ENCODE data around the gene UBE2J2.

Gene UBE2J2

DNA sequence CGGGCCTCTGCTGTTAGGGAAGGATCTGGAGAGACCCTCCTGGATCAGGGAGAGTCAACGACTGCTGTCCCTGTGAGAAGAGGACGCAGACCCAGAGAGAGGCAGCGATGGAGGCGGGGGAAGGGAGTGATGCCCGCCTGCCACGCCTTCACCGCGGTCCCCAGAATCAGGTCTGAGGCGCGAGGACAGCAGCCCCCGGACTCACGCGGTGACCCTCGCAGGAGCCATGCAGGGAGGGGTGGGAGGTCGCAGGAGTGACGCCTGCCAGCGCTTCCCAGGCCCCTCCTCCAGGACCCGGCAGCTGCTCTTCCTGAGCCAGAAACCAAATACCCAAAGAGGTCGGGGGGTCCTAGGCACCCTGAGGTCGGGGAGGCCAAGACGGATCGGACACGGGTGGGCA, 53.5 kb downstream of the UBE2J2 start:
- ChIA-PET POLR2A (no interaction called here), CTCF (no interaction called here)
- H3K9me3 ChIP-seq (ENCODE audit: control extremely low read depth in 1 of 5, control insufficient read depth in 4 of 5, insufficient read depth in 2 of 5, low read depth in 1 of 5, low read length in 4 of 5) = no peaks in the 10 kb centered on the region
- WGBS (ENCODE audit: insufficient coverage) = 97% methylated on average over 24 of the region's 24 CpGs
- H3K36me3 ChIP-seq (ENCODE audit: control insufficient read depth in 4 of 4, insufficient read depth in 4 of 4, low read length in 3 of 4) = peaks cover 7 to 94% (median 60%) of the 10 kb centered on the region in 4 experiments
- H3K4me1 ChIP-seq (ENCODE audit: control extremely low read depth in 1 of 4, control insufficient read depth in 4 of 4, insufficient read depth in 4 of 4, low read length in 3 of 4) = peaks cover 0 to 4% (median 3%) of the 10 kb centered on the region in 4 experiments
- H3K27ac ChIP-seq (ENCODE audit: insufficient read depth in 1 of 2, low read depth in 1 of 2, low read length in 2 of 2, poor library complexity in 1 of 2, severe bottlenecking in 2 of 2) = no peak overlapping the region
- no peak overlapping the region for H3K4me3 ChIP-seq (ENCODE audit: control insufficient read depth in 1 of 7, extremely low read depth in 1 of 7, insufficient read depth in 4 of 7, low read depth in 2 of 7, low read length in 6 of 7)
- DNase-seq = no peak
- no peaks in the 10 kb centered on the region for H3K27me3 ChIP-seq (replicated peaks in 2 of 5; ENCODE audit: control insufficient read depth in 4 of 5, insufficient read depth in 5 of 5, low read length in 4 of 5)

GRCh38 chr1:1219341-1219740, 54.3 kb downstream of the UBE2J2 start:
- Histone ChIP-seq H3K27ac (ENCODE audit: insufficient read depth in 1 of 2, low read depth in 1 of 2, low read length in 2 of 2, poor library complexity in 1 of 2, severe bottlenecking in 2 of 2) (no peak overlapping the region), H3K36me3 (ENCODE audit: control insufficient read depth in 4 of 4, insufficient read depth in 4 of 4, low read length in 3 of 4) (peaks cover 7 to 87% (median 52%) of the 10 kb centered on the region in 4 experiments), H3K27me3 (replicated peaks in 2 of 5; ENCODE audit: control insufficient read depth in 4 of 5, insufficient read depth in 5 of 5, low read length in 4 of 5) (no peaks in the 10 kb centered on the region), H3K4me3 (ENCODE audit: control insufficient read depth in 1 of 7, extremely low read depth in 1 of 7, insufficient read depth in 4 of 7, low read depth in 2 of 7, low read length in 6 of 7) (no peak overlapping the region), H3K9me3 (ENCODE audit: control extremely low read depth in 1 of 5, control insufficient read depth in 4 of 5, insufficient read depth in 2 of 5, low read depth in 1 of 5, low read length in 4 of 5) (no peaks in the 10 kb centered on the region), H3K4me1 (ENCODE audit: control extremely low read depth in 1 of 4, control insufficient read depth in 4 of 4, insufficient read depth in 4 of 4, low read length in 3 of 4) (peaks cover 0 to 12% (median 11%) of the 10 kb centered on the region in 4 experiments)
- no peak for DNase-seq
- CTCF ChIA-PET = no interaction called here
- over 99% methylated on average over 20 of the region's 20 CpGs for WGBS (ENCODE audit: insufficient coverage)
- POLR2A ChIA-PET = interaction anchor here (1.5 kb wide), 1 partner anchor 12 kb away, joined by 4 read pairs; no protein-coding TSS in a partner anchor

GRCh38 chr1:1218524-1219200, 55.0 kb downstream of the UBE2J2 start:
- H3K27me3 ChIP-seq (replicated peaks in 2 of 5; ENCODE audit: control insufficient read depth in 4 of 5, insufficient read depth in 5 of 5, low read length in 4 of 5) = no peaks in the 10 kb centered on the region
- no peak overlapping the region for H3K4me3 ChIP-seq (ENCODE audit: control insufficient read depth in 1 of 7, extremely low read depth in 1 of 7, insufficient read depth in 4 of 7, low read depth in 2 of 7, low read length in 6 of 7)
- DNase-seq = no peak
- CTCF ChIA-PET = no interaction called here
- peaks cover 7 to 81% (median 50%) of the 10 kb centered on the region in 4 experiments for H3K36me3 ChIP-seq (ENCODE audit: control insufficient read depth in 4 of 4, insufficient read depth in 4 of 4, low read length in 3 of 4)
- 98% methylated on average over 33 of the region's 36 CpGs for WGBS (ENCODE audit: insufficient coverage)
- no peaks in the 10 kb centered on the region for H3K9me3 ChIP-seq (ENCODE audit: control extremely low read depth in 1 of 5, control insufficient read depth in 4 of 5, insufficient read depth in 2 of 5, low read depth in 1 of 5, low read length in 4 of 5)
- H3K27ac ChIP-seq (ENCODE audit: insufficient read depth in 1 of 2, low read depth in 1 of 2, low read length in 2 of 2, poor library complexity in 1 of 2, severe bottlenecking in 2 of 2) = no peak overlapping the region
- peaks cover 0 to 19% (median 18%) of the 10 kb centered on the region in 4 experiments for H3K4me1 ChIP-seq (ENCODE audit: control extremely low read depth in 1 of 4, control insufficient read depth in 4 of 4, insufficient read depth in 4 of 4, low read length in 3 of 4)
- POLR2A ChIA-PET = interaction anchor here (1.5 kb wide), 1 partner anchor 12 kb away, joined by 4 read pairs; no protein-coding TSS in a partner anchor

DNA sequence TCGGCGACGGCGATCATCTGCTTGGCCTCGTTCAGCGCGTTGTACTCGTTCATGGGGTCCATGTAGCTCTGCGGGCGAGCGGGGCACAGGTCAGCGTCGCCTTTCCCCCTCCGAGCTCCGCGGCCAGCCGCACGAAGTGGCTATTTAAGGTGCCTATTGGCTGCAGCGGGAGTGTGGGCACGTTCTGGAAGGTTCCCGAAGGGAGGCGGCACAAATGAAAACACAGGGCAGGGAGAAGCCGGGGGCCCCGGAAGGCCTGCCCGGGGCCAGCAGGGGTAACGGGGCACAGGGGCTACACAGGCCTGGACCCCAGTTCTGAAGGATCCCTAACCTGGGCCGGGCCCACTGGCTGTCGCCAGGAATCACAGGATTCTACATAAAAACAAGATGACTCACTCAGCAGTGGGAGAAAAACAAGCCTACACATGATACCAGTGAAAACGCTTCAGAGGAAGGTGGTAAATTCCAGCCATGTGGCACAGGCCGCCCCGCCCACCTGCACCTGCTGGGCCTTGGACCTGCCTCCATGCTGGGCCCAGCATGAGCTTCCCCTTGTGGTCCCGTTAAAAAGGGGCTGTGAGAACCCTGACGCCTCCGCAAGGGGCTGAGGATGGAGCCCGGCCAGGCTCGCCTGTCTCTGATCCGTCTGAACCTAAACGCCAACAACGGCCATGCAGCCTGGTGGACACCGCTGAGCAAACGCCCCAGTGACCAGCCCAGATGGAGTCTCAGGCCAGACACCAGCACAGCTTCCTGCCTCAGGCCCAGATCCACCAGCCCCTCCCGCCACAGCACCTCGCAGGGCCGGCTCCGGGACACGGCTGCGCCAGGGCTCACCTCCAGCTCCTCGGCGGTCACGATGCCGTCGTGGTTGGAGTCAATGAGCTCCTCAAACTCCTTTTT, 55.8 kb downstream of the UBE2J2 start:
- peaks cover 4 to 74% (median 45%) of the 10 kb centered on the region in 4 experiments for H3K36me3 ChIP-seq (ENCODE audit: control insufficient read depth in 4 of 4, insufficient read depth in 4 of 4, low read length in 3 of 4)
- ChIA-PET POLR2A (interaction anchor here (1.2 to 1.5 kb wide), 2 partner anchors 9 to 13 kb away, joined by 4 to 5 read pairs; no protein-coding TSS in a partner anchor), CTCF (interaction anchor here (1.1 kb wide), 1 partner anchor 11 kb away, joined by 3 read pairs; no protein-coding TSS in a partner anchor)
- H3K27me3 ChIP-seq (replicated peaks in 2 of 5; ENCODE audit: control insufficient read depth in 4 of 5, insufficient read depth in 5 of 5, low read length in 4 of 5) = no peaks in the 10 kb centered on the region
- H3K4me3 ChIP-seq (ENCODE audit: control insufficient read depth in 1 of 7, extremely low read depth in 1 of 7, insufficient read depth in 4 of 7, low read depth in 2 of 7, low read length in 6 of 7) = no peak overlapping the region
- H3K9me3 ChIP-seq (ENCODE audit: control extremely low read depth in 1 of 5, control insufficient read depth in 4 of 5, insufficient read depth in 2 of 5, low read depth in 1 of 5, low read length in 4 of 5) = no peaks in the 10 kb centered on the region
- H3K4me1 ChIP-seq (ENCODE audit: control extremely low read depth in 1 of 4, control insufficient read depth in 4 of 4, insufficient read depth in 4 of 4, low read length in 3 of 4) = peaks cover 0 to 27% (median 26%) of the 10 kb centered on the region in 4 experiments
- no peak for DNase-seq
- no peak overlapping the region for H3K27ac ChIP-seq (ENCODE audit: insufficient read depth in 1 of 2, low read depth in 1 of 2, low read length in 2 of 2, poor library complexity in 1 of 2, severe bottlenecking in 2 of 2)
- 96% methylated on average over 45 of the region's 52 CpGs for WGBS (ENCODE audit: insufficient coverage)

GRCh38 chr1:1216770-1217620, 56.7 kb downstream of the UBE2J2 start:
- POLR2A ChIA-PET = interaction anchor here (1.2 kb wide), 1 partner anchor 10 kb away, joined by 5 read pairs; no protein-coding TSS in a partner anchor
- DNase-seq = no peak
- H3K9me3 ChIP-seq (ENCODE audit: control extremely low read depth in 1 of 5, control insufficient read depth in 4 of 5, insufficient read depth in 2 of 5, low read depth in 1 of 5, low read length in 4 of 5) = no peaks in the 10 kb centered on the region
- peaks cover 2 to 66% (median 37%) of the 10 kb centered on the region in 4 experiments for H3K36me3 ChIP-seq (ENCODE audit: control insufficient read depth in 4 of 4, insufficient read depth in 4 of 4, low read length in 3 of 4)
- H3K4me1 ChIP-seq (ENCODE audit: control extremely low read depth in 1 of 4, control insufficient read depth in 4 of 4, insufficient read depth in 4 of 4, low read length in 3 of 4) = peaks cover 0 to 35% (median 34%) of the 10 kb centered on the region in 4 experiments
- no peak overlapping the region for H3K4me3 ChIP-seq (ENCODE audit: control insufficient read depth in 1 of 7, extremely low read depth in 1 of 7, insufficient read depth in 4 of 7, low read depth in 2 of 7, low read length in 6 of 7)
- 96% methylated on average over 66 of the region's 74 CpGs for WGBS (ENCODE audit: insufficient coverage)
- H3K27ac ChIP-seq (ENCODE audit: insufficient read depth in 1 of 2, low read depth in 1 of 2, low read length in 2 of 2, poor library complexity in 1 of 2, severe bottlenecking in 2 of 2) = no peak overlapping the region
- CTCF ChIA-PET = interaction anchor here (0.7 to 1.6 kb wide), 3 partner anchors 12 to 96 kb away, joined by 3 to 4 read pairs (median 3); no protein-coding TSS in a partner anchor
- H3K27me3 ChIP-seq (replicated peaks in 2 of 5; ENCODE audit: control insufficient read depth in 4 of 5, insufficient read depth in 5 of 5, low read length in 4 of 5) = no peaks in the 10 kb centered on the region

GRCh38 chr1:1215881-1216605, 57.6 kb downstream of the UBE2J2 start:
- ChIA-PET POLR2A (interaction anchor here (1.0 kb wide), 1 partner anchor 79 kb away, joined by 3 read pairs; no protein-coding TSS in a partner anchor), CTCF (interaction anchor here (1.0 to 1.7 kb wide), 6 partner anchors 9 to 96 kb away, joined by 3 to 6 read pairs (median 4); no protein-coding TSS in a partner anchor)
- Histone ChIP-seq H3K36me3 (ENCODE audit: control insufficient read depth in 4 of 4, insufficient read depth in 4 of 4, low read length in 3 of 4) (peaks cover 2 to 57% (median 33%) of the 10 kb centered on the region in 4 experiments), H3K4me3 (ENCODE audit: control insufficient read depth in 1 of 7, extremely low read depth in 1 of 7, insufficient read depth in 4 of 7, low read depth in 2 of 7, low read length in 6 of 7) (no peak overlapping the region), H3K9me3 (ENCODE audit: control extremely low read depth in 1 of 5, control insufficient read depth in 4 of 5, insufficient read depth in 2 of 5, low read depth in 1 of 5, low read length in 4 of 5) (no peaks in the 10 kb centered on the region), H3K27ac (ENCODE audit: insufficient read depth in 1 of 2, low read depth in 1 of 2, low read length in 2 of 2, poor library complexity in 1 of 2, severe bottlenecking in 2 of 2) (no peak overlapping the region), H3K4me1 (ENCODE audit: control extremely low read depth in 1 of 4, control insufficient read depth in 4 of 4, insufficient read depth in 4 of 4, low read length in 3 of 4) (peaks cover 0 to 44% (median 42%) of the 10 kb centered on the region in 4 experiments), H3K27me3 (replicated peaks in 2 of 5; ENCODE audit: control insufficient read depth in 4 of 5, insufficient read depth in 5 of 5, low read length in 4 of 5) (no peaks in the 10 kb centered on the region)
- no peak for DNase-seq
- whole genome bisulfite sequencing (ENCODE audit: insufficient coverage) = 96% methylated on average over 21 of the region's 21 CpGs

All from common myeloid progenitor, CD34-positive (primary cell).